ENCODE results near the gene ZNF789. TPM values are rescaled to one million over a fixed set of nuclear protein-coding genes. Genes with fewer than 3 reads are reported as not detected.

The ZNF789 gene
- total and polyA plus RNA-seq, 9 of the 15 experiments (the other 6 are each of a cell fraction or from before 2014, with no cell fraction given): 6.1 to 57.0 (median 24.8) TPM

- TF ChIP-seq MGA (IDR thresholded peaks at IDR 0.05): no peak
- 0 out of 6 replicates have a peak, but pooled peaks of 1 of the 3 experiments have one; percentile 14 for TF ChIP-seq ZBTB11 (CRISPR knock-in tag; IDR thresholded peaks at IDR 0.05)
- no peak for TF ChIP-seq ATF7 (IDR thresholded peaks at IDR 0.05)
- no peak for TF ChIP-seq RHOXF2B (CRISPR knock-in tag; conservative IDR thresholded peaks at IDR 0.05)
- TF ChIP-seq BMI1 (IDR thresholded peaks at IDR 0.05; ENCODE audit: low read length): no peak
- peak; percentile 51; the same call in 1 of the 2 replicates for TF ChIP-seq CBX1 (IDR thresholded peaks at IDR 0.05; ENCODE audit: low read depth)
- no peak for TF ChIP-seq KDM2B (CRISPR knock-in tag; IDR thresholded peaks at IDR 0.05)
- TF ChIP-seq ZNF143 (CRISPR knock-in tag; IDR thresholded peaks at IDR 0.05): no peak
- TF ChIP-seq COPS2 (conservative IDR thresholded peaks at IDR 0.05): no peak
- TF ChIP-seq GATAD2B (IDR thresholded peaks at IDR 0.05; ENCODE audit: borderline replicate concordance): no peak
- no peak for TF ChIP-seq POLR2H (tag; IDR thresholded peaks at IDR 0.05; ENCODE audit: low read depth)
- TF ChIP-seq SRSF9 (IDR thresholded peaks at IDR 0.05; ENCODE audit: borderline replicate concordance, low read depth, low read length): no peak
- TF ChIP-seq ZC3H4 (CRISPR knock-in tag; IDR thresholded peaks at IDR 0.05; ENCODE audit: borderline replicate concordance): no peak
- no peak for TF ChIP-seq SIN3B (IDR thresholded peaks at IDR 0.05; ENCODE audit: low read depth)
- TF ChIP-seq SAFB2 (IDR thresholded peaks at IDR 0.05; ENCODE audit: borderline replicate concordance, low read depth, low read length, severe bottlenecking): no peak
Observed at GRCh38 chr7:99459087-99459486, 13.6 kb upstream of the ZNF789 start (continued).

Data from K562 (cell line).